VCaP (cell line): ENCODE measurements around the gene TMEM135.

Experiments
- H3K27ac ChIP-seq: fragments of 450-650 bp; 2 replicates; pipeline ENCODE4 v1.5.1; 2017
- TF ChIP-seq, protein P1 (sequence below): fragments of 450-650 bp; conservative IDR thresholded peaks from 2 replicates; pipeline ENCODE4 v1.5.1; 2017; ENCODE audit warnings: mild to moderate bottlenecking, moderate library complexity

TMEM135 gene

DNA sequence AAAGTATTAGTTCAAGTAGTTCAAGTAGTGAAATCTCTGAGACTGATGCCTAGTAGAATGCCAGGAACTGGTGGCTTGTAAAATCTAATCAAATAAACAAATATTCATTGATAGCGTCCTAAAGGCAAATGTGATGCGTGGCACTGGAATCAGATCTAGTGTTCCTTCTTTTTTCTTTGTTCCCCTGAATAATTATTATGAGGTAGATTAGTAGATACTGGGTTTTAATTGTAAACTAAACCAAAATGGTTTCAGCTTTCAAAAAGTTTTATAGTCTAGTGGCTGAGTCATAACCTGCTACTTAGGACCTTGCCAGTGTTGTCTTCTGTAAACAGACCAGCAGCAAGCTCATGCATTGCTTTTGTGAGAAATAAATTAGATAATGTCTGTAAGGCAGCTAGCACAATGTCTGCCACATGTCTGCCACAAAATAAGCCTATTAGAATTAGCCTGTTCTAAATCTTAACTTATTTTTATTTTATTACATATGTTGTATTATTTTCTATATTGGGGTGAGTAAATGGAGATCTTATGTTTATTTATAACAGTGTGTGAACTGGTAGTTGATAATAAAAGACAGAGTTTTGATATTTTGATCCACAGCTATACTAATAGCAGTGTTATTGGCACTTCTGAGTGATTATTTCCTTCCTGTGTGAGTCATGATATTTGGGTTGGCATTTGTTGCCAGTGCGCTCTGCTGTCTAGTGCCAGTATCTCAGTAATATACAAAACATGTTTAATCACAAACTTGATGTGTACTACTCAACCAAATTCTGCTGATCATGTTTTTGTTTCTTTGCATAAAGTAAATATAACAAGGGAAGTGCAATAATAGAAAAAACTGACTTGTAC, 135.7 kb downstream of the TMEM135 start:
- TF ChIP-seq, protein P1, sequence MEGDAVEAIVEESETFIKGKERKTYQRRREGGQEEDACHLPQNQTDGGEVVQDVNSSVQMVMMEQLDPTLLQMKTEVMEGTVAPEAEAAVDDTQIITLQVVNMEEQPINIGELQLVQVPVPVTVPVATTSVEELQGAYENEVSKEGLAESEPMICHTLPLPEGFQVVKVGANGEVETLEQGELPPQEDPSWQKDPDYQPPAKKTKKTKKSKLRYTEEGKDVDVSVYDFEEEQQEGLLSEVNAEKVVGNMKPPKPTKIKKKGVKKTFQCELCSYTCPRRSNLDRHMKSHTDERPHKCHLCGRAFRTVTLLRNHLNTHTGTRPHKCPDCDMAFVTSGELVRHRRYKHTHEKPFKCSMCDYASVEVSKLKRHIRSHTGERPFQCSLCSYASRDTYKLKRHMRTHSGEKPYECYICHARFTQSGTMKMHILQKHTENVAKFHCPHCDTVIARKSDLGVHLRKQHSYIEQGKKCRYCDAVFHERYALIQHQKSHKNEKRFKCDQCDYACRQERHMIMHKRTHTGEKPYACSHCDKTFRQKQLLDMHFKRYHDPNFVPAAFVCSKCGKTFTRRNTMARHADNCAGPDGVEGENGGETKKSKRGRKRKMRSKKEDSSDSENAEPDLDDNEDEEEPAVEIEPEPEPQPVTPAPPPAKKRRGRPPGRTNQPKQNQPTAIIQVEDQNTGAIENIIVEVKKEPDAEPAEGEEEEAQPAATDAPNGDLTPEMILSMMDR = no peak
- H3K27ac ChIP-seq = peak overlapping the region; percentile 60

DNA sequence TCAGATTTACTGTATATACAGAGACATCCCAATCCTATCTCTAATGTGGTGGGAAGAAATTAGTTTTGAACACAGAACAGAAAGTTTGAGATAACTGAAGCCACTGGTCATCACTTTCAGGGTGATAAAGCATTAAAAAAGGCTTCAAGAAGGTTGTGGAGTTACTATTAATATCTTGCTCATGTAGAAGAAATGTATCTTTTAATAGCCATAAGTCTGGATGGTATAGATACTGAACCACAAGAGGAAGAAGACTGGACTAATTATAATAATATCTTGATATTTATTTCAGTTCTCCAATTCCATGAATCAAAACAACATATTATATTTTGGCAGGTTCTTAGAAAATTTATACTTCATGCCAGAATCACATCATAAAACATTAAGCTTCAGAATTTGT, 137.1 kb downstream of the TMEM135 start:
- TF ChIP-seq, protein P1 = no peak

DNA sequence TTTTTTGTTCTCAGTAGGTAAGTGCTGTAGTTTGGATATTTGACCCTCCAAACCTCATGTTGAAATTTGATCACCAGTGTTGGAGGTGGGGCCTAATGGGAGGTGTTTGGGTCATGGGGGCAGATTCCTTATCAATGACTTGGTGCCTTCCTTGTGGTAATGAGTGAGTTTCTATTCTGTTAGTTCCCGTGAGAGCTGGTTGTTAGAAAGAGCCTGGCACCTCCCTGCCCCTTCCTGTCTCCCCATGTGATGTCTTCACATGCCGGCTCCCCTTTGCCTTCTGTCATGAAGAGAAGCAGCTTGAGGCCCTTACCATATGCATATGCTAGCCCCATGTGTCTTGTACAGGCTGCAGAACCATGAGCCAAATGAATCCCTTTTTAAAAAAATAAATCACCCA, 138.3 kb downstream of the TMEM135 start:
- TF ChIP-seq, protein P1 = no peak
- no peak overlapping the region for H3K27ac ChIP-seq

More for the DNA sequence above, 137.1 kb downstream of the TMEM135 start:
- H3K27ac ChIP-seq = no peak overlapping the region

DNA sequence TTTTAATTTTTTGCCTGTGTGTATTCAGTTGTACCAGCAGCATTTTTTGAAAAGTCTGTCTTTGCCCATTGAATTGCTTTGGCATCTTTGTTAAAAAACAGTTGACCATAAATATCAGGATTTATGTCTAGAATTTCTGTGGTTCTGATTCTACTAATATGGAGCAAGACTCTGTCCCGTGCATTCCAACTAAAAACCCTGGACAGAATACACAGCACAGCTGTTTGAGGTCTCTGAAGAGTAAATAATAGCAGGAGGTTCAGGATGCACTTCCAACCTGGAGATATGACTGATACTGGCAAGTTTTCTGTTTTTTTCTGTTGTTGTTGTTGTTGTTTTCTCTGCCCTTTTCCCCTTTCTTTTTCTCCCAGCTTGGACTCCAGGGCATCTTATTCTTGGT, 141.9 kb downstream of the TMEM135 start:
- no peak overlapping the region for H3K27ac ChIP-seq
- TF ChIP-seq, protein P1 = no peak

DNA sequence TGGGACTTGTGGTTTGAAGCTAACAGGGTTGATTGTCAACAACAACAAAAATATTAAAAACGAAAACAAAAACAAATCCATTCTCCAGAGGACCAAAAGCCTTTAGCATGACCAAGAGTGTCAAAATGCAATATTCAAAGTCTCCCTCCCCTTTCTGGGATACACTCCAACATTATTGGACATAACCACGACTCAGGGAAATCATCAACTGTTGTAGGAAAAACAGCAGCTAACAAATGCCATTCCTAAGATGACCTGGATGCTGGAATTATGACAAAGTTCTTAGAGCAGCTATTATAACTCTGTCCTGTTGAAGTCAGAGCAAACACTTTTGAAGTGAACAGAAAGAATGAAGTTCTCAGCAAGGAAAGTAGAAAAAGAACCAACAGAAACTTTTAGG, 143.0 kb downstream of the TMEM135 start:
- TF ChIP-seq, protein P1 = no peak
- no peak overlapping the region for H3K27ac ChIP-seq

DNA sequence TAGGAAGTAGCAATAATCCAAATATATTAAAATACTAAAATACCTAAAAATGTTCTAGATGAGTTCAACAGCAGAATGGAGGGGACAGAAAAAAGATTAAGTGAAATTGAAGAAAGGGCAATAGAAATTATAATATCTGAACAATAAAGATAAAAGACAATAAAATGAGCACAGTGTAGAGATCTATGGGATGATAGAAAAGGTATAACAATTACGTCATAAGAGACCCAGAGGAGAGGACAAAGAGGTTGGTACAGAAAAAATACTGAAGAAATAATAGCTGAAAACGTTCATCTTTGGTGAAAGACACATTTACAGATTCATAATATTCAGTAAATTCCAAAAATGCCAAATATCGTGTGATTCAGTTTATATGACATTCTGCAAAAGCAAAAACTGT, 143.4 kb downstream of the TMEM135 start:
- TF ChIP-seq, protein P1 = no peak
- H3K27ac ChIP-seq = no peak overlapping the region

DNA sequence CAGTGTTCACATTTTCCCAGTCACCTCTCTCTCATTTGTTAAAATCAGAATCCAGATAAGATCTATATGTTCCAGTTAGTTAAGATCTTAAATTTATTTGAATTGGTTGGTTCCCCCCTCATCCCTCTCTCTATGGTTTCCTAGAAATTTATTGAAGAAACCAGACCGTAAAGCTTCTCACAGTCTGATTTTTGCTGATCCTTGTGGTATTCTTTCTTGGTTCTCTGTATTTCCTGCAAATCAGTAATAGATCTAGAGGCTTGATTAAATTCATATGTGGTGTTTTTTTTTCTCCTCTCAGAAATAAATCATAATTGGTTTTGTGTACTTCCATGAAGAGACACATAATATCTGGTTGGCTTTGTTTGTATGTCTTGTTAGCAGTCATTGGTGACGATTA, 147.5 kb downstream of the TMEM135 start:
- TF ChIP-seq, protein P1 = no peak
- no peak overlapping the region for H3K27ac ChIP-seq
